NCI-H1694 (cell line): ENCODE measurements around the gene GRIK1.
A peak's percentile ranks its signal among the peaks of the same experiment; 100 is the strongest.

Experiments
- DNase-seq: peaks from one replicate; lab custom pipeline; 2025; lab: John Stamatoyannopoulos, UW

The GRIK1 gene

GRCh38 chr21:29909571-29909970 is 30.2 kb downstream of the GRIK1 start:
- DNase-seq = no peak

GRCh38 chr21:29904359-29905282 is 35.2 kb downstream of the GRIK1 start:
- no peak for DNase-seq

GRCh38 chr21:29896884-29897283 is 42.9 kb downstream of the GRIK1 start:
- no peak for DNase-seq

GRCh38 chr21:29893687-29894086 is 46.1 kb downstream of the GRIK1 start:
- DNase-seq = no peak

- DNase-seq = no peak
Observed at GRCh38 chr21:29892379-29892778, 47.4 kb downstream of the GRIK1 start.

- DNase-seq = no peak
Observed at GRCh38 chr21:29888437-29888836, 51.4 kb downstream of the GRIK1 start.

GRCh38 chr21:29887313-29888009 is 52.3 kb downstream of the GRIK1 start:
- no peak for DNase-seq

GRCh38 chr21:29885491-29885890 is 54.3 kb downstream of the GRIK1 start:
- DNase-seq = no peak

GRCh38 chr21:29875873-29876272 is 63.9 kb downstream of the GRIK1 start:
- no peak for DNase-seq

- no peak for DNase-seq
Observed at GRCh38 chr21:29875036-29875716, 64.6 kb downstream of the GRIK1 start.

GRCh38 chr21:29873908-29874307 is 65.9 kb downstream of the GRIK1 start:
- DNase-seq = no peak

GRCh38 chr21:29870814-29871213 is 69.0 kb downstream of the GRIK1 start:
- DNase-seq = no peak

- no peak for DNase-seq
Observed at GRCh38 chr21:29867796-29868195, 72.0 kb downstream of the GRIK1 start.

- DNase-seq = no peak
Observed at GRCh38 chr21:29860346-29860745, 79.5 kb downstream of the GRIK1 start.

GRCh38 chr21:29857150-29857549 is 82.6 kb downstream of the GRIK1 start:
- no peak for DNase-seq

- DNase-seq = no peak
Observed at GRCh38 chr21:29854795-29855194, 85.0 kb downstream of the GRIK1 start.

- DNase-seq = no peak
Observed at GRCh38 chr21:29851611-29852010, 88.2 kb downstream of the GRIK1 start.

GRCh38 chr21:29849735-29850176 is 90.0 kb downstream of the GRIK1 start:
- peak; percentile 60 for DNase-seq

- no peak for DNase-seq
Observed at GRCh38 chr21:29843804-29844203, 96.0 kb downstream of the GRIK1 start.

GRCh38 chr21:29834617-29835016 is 105.2 kb downstream of the GRIK1 start:
- no peak for DNase-seq

- DNase-seq = no peak
Observed at GRCh38 chr21:29832217-29832616, 107.6 kb downstream of the GRIK1 start.

GRCh38 chr21:29829564-29830275 is 110.1 kb downstream of the GRIK1 start:
- DNase-seq = no peak
